Pancreas (tissue), 10 donors: Measurements from ENCODE around the gene EXOSC7. TPM values are rescaled to one million over a fixed set of nuclear protein-coding genes. Genes with fewer than 3 reads are reported as not detected.

ENCODE experiments used
- ATAC-seq, 4 donors: fragments of 200-7000 bp; cut with Tn5 transposase; one replicate each; pipeline versions ENCODE4 v1.8.0 to v1.9.1; 2020; ENCODE audit warnings: mild to moderate bottlenecking in 4 of 4, moderate library complexity in 4 of 4
- DNase-seq, 6 donors: peaks; one replicate each; pipeline ENCODE4 v3.0.0-alpha.2; 2020
- FAIRE-seq: peaks from 2 replicates; lab custom pipeline; 2012; peaks lifted over from hg19 to GRCh38; lab: Jason Lieb, UNC
- H3K27ac ChIP-seq, 4 donors: fragments of 200-600 bp; sonication (generic); 1 replicate in 3 of 4; 2 replicates in 1 of 4; pipeline versions ENCODE4 v1.5.0 to v1.8.0; 2020
- H3K27me3 ChIP-seq, 4 donors: fragments of 200-600 bp; one replicate each; pipeline ENCODE4 v1.8.0; 2021
- H3K36me3 ChIP-seq, 3 donors: fragments of 200-600 bp; sonication (generic) in 1 of 3; one replicate each; pipeline versions ENCODE4 v1.5.0 to v1.8.0; 2020 to 2021
- H3K4me1 ChIP-seq, 3 donors: fragments of 200-600 bp; one replicate each; pipeline ENCODE4 v1.8.0; 2021
- H3K4me3 ChIP-seq, 4 donors: fragments of 200-600 bp; sonication (generic) in 2 of 4; one replicate each; pipeline versions ENCODE4 v1.5.0 to v1.8.0; 2020 to 2021
- H3K9me3 ChIP-seq, 4 donors: fragments of 200-600 bp; one replicate each; pipeline ENCODE4 v1.8.0; 2021
- CTCF ChIP-seq, 4 donors: fragments of 200-600 bp; sonication (generic) in 3 of 4; IDR thresholded peaks; one replicate each; pipeline versions ENCODE4 v1.5.0 to v1.8.0; 2021; ENCODE audit warnings: antibody characterized with exemption in 4 of 4
- WGBS, 2 donors: extraction: QIAGEN DNeasy Blood & Tissue Kit; methylation state at CpG; one replicate each; pipeline ENCODE4 v1.1.7; 2013; 5-methylcytosine and 5-hydroxymethylcytosine counted together
- intact Hi-C, 3 donors: fragments of 100-400 bp; cut with DNase I; formaldehyde crosslinking; loops; one replicate each; pipeline versions ENCODE4 v1.11.1 to v1.14.2; 2022
- polyA plus RNA-seq, 2 donors: library from polyadenylated mRNA; stranded (reverse); fragments of 200-250 nt; gene quantifications; one replicate each; pipeline ENCODE4 v1.2.3, GENCODE V29; 2013
- total RNA-seq, 6 donors: library from RNA; stranded (reverse); fragmentation: NEBNext Ultra II Directional in 4 of 6; extraction: Animal tissue kit (Norgen Biotek cat#: 25700) in 4 of 6; gene quantifications; one replicate each; pipeline versions ENCODE4 v1.2.1 to v1.2.4, GENCODE V29; 2021 to 2023
- donor health status: healthy with polysubstance abuse.
- donor health status: DM: no; HTN: no; CAD: no; lungs with moderate emphysema.
- donor health status: DM: no; HTN: no; CAD: no.
- donor health status: control.
- donor health status: control.
- donor health status: Bipolar disorder and iron deficiency.
- donor health status: DM: yes; HTN: yes; CAD: no.
- donor health status: DM: no; HTN: no; CAD: no.
- donor health status: DM: no; HTN: no; CAD: no.
- donor health status: DM: yes; HTN: yes; CAD: no.

The EXOSC7 gene
- total and polyA plus RNA-seq, 8 donors: 9.2 to 21.8 (median 13.5) TPM

- FAIRE-seq: no peak
- DNase-seq: no peak
- no peaks in the 10 kb centered on the region for H3K27me3 ChIP-seq
- intact Hi-C loops: no loop called here
- peaks cover 0 to 4% (median 0%) of the 10 kb centered on the region in 3 donors for H3K36me3 ChIP-seq
- H3K27ac ChIP-seq: no peak overlapping the region
- no peak overlapping the region for H3K4me3 ChIP-seq
- H3K9me3 ChIP-seq: no peaks in the 10 kb centered on the region
- ATAC-seq: no peak
- TF ChIP-seq CTCF (IDR thresholded peaks at IDR 0.05): no peak
- 91 to 95% methylated on average over 3 of the region's 3 CpGs for whole genome bisulfite sequencing, 2 donors
- H3K4me1 ChIP-seq: no peaks in the 10 kb centered on the region
These were observed 15.5 kb upstream of the EXOSC7 start for GRCh38 chr3:44960387-44961026.

- no peak overlapping the region for H3K27ac ChIP-seq
- H3K4me3 ChIP-seq: no peak overlapping the region
- peaks cover 0 to 4% (median 0%) of the 10 kb centered on the region in 3 donors for H3K36me3 ChIP-seq
- H3K27me3 ChIP-seq: no peaks in the 10 kb centered on the region
- no peak for ATAC-seq
- 95 to 97% methylated on average over 3 of the region's 3 CpGs for WGBS, 2 donors
- no peak for FAIRE-seq
- no peak for TF ChIP-seq CTCF (IDR thresholded peaks at IDR 0.05)
- no peaks in the 10 kb centered on the region for H3K4me1 ChIP-seq
- H3K9me3 ChIP-seq: no peaks in the 10 kb centered on the region
- no peak for DNase-seq
- intact Hi-C loops: no loop called here
These were observed 14.2 kb upstream of the EXOSC7 start for GRCh38 chr3:44961888-44962287.

GRCh38 chr3:44962621-44963393 lies 13.2 kb upstream of the EXOSC7 start:
- no peak for DNase-seq
- no peak for TF ChIP-seq CTCF (IDR thresholded peaks at IDR 0.05)
- no peak overlapping the region for H3K4me3 ChIP-seq
- FAIRE-seq: no peak
- 92 to 93% methylated on average over 6 of the region's 6 CpGs for WGBS, 2 donors
- H3K36me3 ChIP-seq: peaks cover 0 to 4% (median 0%) of the 10 kb centered on the region in 3 donors
- no peaks in the 10 kb centered on the region for H3K9me3 ChIP-seq
- no peak for ATAC-seq
- no peaks in the 10 kb centered on the region for H3K27me3 ChIP-seq
- intact Hi-C loops: no loop called here
- no peak overlapping the region for H3K27ac ChIP-seq
- H3K4me1 ChIP-seq: no peaks in the 10 kb centered on the region

GRCh38 chr3:44963571-44964325 lies 12.3 kb upstream of the EXOSC7 start:
- ATAC-seq: no peak
- WGBS, 2 donors: 85 to 91% methylated on average over 4 of the region's 4 CpGs
- intact Hi-C loops: no loop called here

More at GRCh38 chr3:44963571-44964325, 12.3 kb upstream of the EXOSC7 start:
- H3K36me3 ChIP-seq: peaks cover 0 to 4% (median 0%) of the 10 kb centered on the region in 3 donors
- no peaks in the 10 kb centered on the region for H3K9me3 ChIP-seq
- H3K4me3 ChIP-seq: no peak overlapping the region
- TF ChIP-seq CTCF (IDR thresholded peaks at IDR 0.05): no peak
- DNase-seq (no peak), FAIRE-seq (no peak)
- H3K4me1 ChIP-seq: no peaks in the 10 kb centered on the region
- H3K27me3 ChIP-seq: no peaks in the 10 kb centered on the region
- H3K27ac ChIP-seq: no peak overlapping the region
